Gastroesophageal sphincter (tissue), 4 donors: ENCODE results near the gene HLA-DPA1. TPM values are rescaled to one million over a fixed set of nuclear protein-coding genes. Genes with fewer than 3 reads are reported as not detected.
A peak's percentile ranks its signal among the peaks of the same experiment; 100 is the strongest.

Experiments used
- ATAC-seq: fragments of 150-250 bp; one replicate; pipeline ENCODE4 v1.9.1; 2016; ENCODE audit warnings: mild to moderate bottlenecking, moderate library complexity
- H3K27ac ChIP-seq, 4 donors: fragments of 200-600 bp; sonication (generic) in 3 of 4; 1 replicate in 3 of 4; 2 replicates in 1 of 4; pipeline ENCODE4 v1.5.1; 2016 to 2019
- H3K27me3 ChIP-seq: fragments of 200-600 bp; sonication (generic); one replicate; pipeline ENCODE4 v1.5.1; 2019
- H3K36me3 ChIP-seq, 2 donors: fragments of 200-600 bp; sonication (generic); one replicate each; pipeline ENCODE4 v1.5.1; 2019; ENCODE audit warnings: control low read depth in 1 of 2
- H3K4me1 ChIP-seq, 3 donors: fragments of 200-600 bp; sonication (generic); 1 replicate in 2 of 3; 2 replicates in 1 of 3; pipeline ENCODE4 v1.5.1; 2016 to 2019; ENCODE audit warnings: control low read depth in 2 of 3
- H3K4me3 ChIP-seq, 2 donors: fragments of 200-600 bp; sonication (generic); one replicate each; pipeline ENCODE4 v1.5.1; 2019; ENCODE audit warnings: mild to moderate bottlenecking in 1 of 2, moderate library complexity in 1 of 2
- H3K9me3 ChIP-seq, 3 donors: fragments of 200-600 bp; sonication (generic); one replicate each; pipeline ENCODE4 v1.5.1; 2017 to 2019; ENCODE audit warnings: control low read depth in 2 of 3
- CTCF ChIP-seq, 4 experiments: fragments of 200-600 bp in 2 of 4; fragments of 450-650 bp in 2 of 4; sonication (generic) in 1 of 4; IDR thresholded peaks; one replicate each; pipeline ENCODE4 v1.5.1; 2017 to 2019; ENCODE audit warnings: antibody characterized with exemption in 4 of 4, mild to moderate bottlenecking in 2 of 4, moderate library complexity in 2 of 4
- EP300 ChIP-seq: sonication (generic); formaldehyde crosslinking; IDR thresholded peaks from one replicate; pipeline ENCODE4 v1.6.1; 2017; ENCODE audit warnings: antibody characterized with exemption, mild to moderate bottlenecking
- POLR2A ChIP-seq, 2 donors: fragments of 450-650 bp; IDR thresholded peaks; one replicate each; pipeline ENCODE4 v1.6.1; 2017; ENCODE audit warnings: antibody characterized with exemption in 2 of 2, mild to moderate bottlenecking in 2 of 2, moderate library complexity in 1 of 2
- POLR2AphosphoS5 ChIP-seq: sonication (generic); formaldehyde crosslinking; IDR thresholded peaks from one replicate; pipeline ENCODE4 v1.6.1; 2017; ENCODE audit warnings: antibody characterized with exemption
- WGBS, 2 donors: methylation state at CpG; one replicate each; pipeline ENCODE4 v1.1.5; 2018; ENCODE audit warnings: low coverage in 1 of 2; 5-methylcytosine and 5-hydroxymethylcytosine counted together
- total RNA-seq, 4 donors: library from RNA; depleted of rRNA; stranded (reverse); fragments of >200 nt; gene quantifications; one replicate each; pipeline ENCODE4 v1.1.0, GENCODE V29; 2016

HLA-DPA1 gene
- total RNA-seq, 4 donors from 2014 or later = 20.2 to 125 (median 45.4) TPM

GRCh38 chr6:33015798-33016197, 57.7 kb downstream of the HLA-DPA1 start:
- WGBS, 2 donors = 75 to 77% methylated on average over 11 of the region's 11 CpGs
- Histone ChIP-seq H3K9me3 (no peaks in the 10 kb centered on the region), H3K36me3 (no peaks in the 10 kb centered on the region), H3K4me3 (no peak overlapping the region), H3K27ac (peak overlapping the region in 2 of 4 donors; percentile 28 to 56), H3K27me3 (peaks cover 45% of the 10 kb centered on the region), H3K4me1 (peaks cover 0 to 36% (median 7%) of the 10 kb centered on the region in 3 donors)
- TF ChIP-seq POLR2AphosphoS5 = no peak
- no peak for TF ChIP-seq CTCF (IDR thresholded peaks at IDR 0.05)
- TF ChIP-seq POLR2A (IDR thresholded peaks at IDR 0.05) = no peak
- TF ChIP-seq EP300 = no peak
- no peak for ATAC-seq

GRCh38 chr6:33014841-33015634, 58.4 kb downstream of the HLA-DPA1 start:
- 10 to 15% methylated on average over 5 to 6 of the region's 6 CpGs for WGBS, 2 donors
- Histone ChIP-seq H3K27ac (peak overlapping the region in 3 of 4 donors; percentile 7 to 56 (median 28)), H3K9me3 (no peaks in the 10 kb centered on the region), H3K27me3 (peaks cover 53% of the 10 kb centered on the region), H3K4me3 (no peak overlapping the region), H3K36me3 (no peaks in the 10 kb centered on the region), H3K4me1 (peaks cover 0 to 33% (median 7%) of the 10 kb centered on the region in 3 donors)
- peak; percentile 43 for ATAC-seq
- TF ChIP-seq CTCF (IDR thresholded peaks at IDR 0.05) (peak; percentile 80 to 86 (median 84)), EP300 (no peak)

Other genes starting within 250 kb of the HLA-DPA1 start
- 10 to 100 TPM in 3 of 4 donors, 1 to 10 TPM in 1; 6.9 to 16.0 (median 11.1) TPM for gene TAP2, start 234.9 kb downstream of the HLA-DPA1 start, total RNA-seq
- gene PSMB8, start 229.6 kb downstream of the HLA-DPA1 start, total RNA-seq = 10 to 100 TPM; 20.2 to 49.9 (median 36.7) TPM
- gene TAP1, start 219.9 kb downstream of the HLA-DPA1 start, total RNA-seq = 10 to 100 TPM; 24.6 to 41.8 (median 26.5) TPM
- gene PSMB9, start 219.5 kb downstream of the HLA-DPA1 start, total RNA-seq = 10 to 100 TPM; 12.9 to 19.7 (median 15.8) TPM
- gene HLA-DMB, start 132.6 kb downstream of the HLA-DPA1 start, total RNA-seq = 10 to 100 TPM in 2 of 4 donors, 1 to 10 TPM in 2; 7.3 to 26.0 (median 11.6) TPM
- 10 to 100 TPM in 2 of 4 donors, 1 to 10 TPM in 2; 5.8 to 43.8 (median 15.8) TPM for gene HLA-DMA, start 120.6 kb downstream of the HLA-DPA1 start, total RNA-seq
- gene BRD2, start 105.1 kb downstream of the HLA-DPA1 start, total RNA-seq = 100 to 1,000 TPM; 107 to 154 (median 124) TPM
- 1 to 10 TPM; 1.1 to 4.4 (median 1.8) TPM for gene HLA-DOA, start 64.1 kb downstream of the HLA-DPA1 start, total RNA-seq
- 10 to 100 TPM; 32.1 to 86.3 (median 66.9) TPM for gene HLA-DPB1, start 2.3 kb upstream of the HLA-DPA1 start, total RNA-seq
- gene COL11A2, start 118.8 kb upstream of the HLA-DPA1 start, total RNA-seq = 1 to 10 TPM in 1 of 4 donors, under 1 TPM in 3; 0.35 to 1.4 (median 0.45) TPM
- 10 to 100 TPM; 20.0 to 38.8 (median 28.9) TPM for gene RXRB, start 127.0 kb upstream of the HLA-DPA1 start, total RNA-seq
- 10 to 100 TPM; 54.6 to 79.9 (median 66.4) TPM for gene SLC39A7, start 127.2 kb upstream of the HLA-DPA1 start, total RNA-seq
- gene HSD17B8, start 131.0 kb upstream of the HLA-DPA1 start, total RNA-seq = 10 to 100 TPM in 3 of 4 donors, 1 to 10 TPM in 1; 2.2 to 16.1 (median 12.2) TPM
- 10 to 100 TPM; 12.5 to 23.8 (median 17.7) TPM for gene RING1, start 134.9 kb upstream of the HLA-DPA1 start, total RNA-seq
- gene VPS52, start 198.2 kb upstream of the HLA-DPA1 start, total RNA-seq = 10 to 100 TPM; 18.1 to 45.5 (median 31.5) TPM
- gene RPS18, start 198.4 kb upstream of the HLA-DPA1 start, total RNA-seq = 1,000 to 10,000 TPM; 1,175 to 3,464 (median 2,399) TPM
- 10 to 100 TPM; 12.2 to 23.8 (median 17.3) TPM for gene B3GALT4, start 203.5 kb upstream of the HLA-DPA1 start, total RNA-seq
- 10 to 100 TPM; 26.4 to 39.2 (median 35.6) TPM for gene WDR46, start 215.6 kb upstream of the HLA-DPA1 start, total RNA-seq
- gene PFDN6, start 216.0 kb upstream of the HLA-DPA1 start, total RNA-seq = 10 to 100 TPM; 40.6 to 55.5 (median 50.6) TPM
- gene RGL2, start 225.3 kb upstream of the HLA-DPA1 start, total RNA-seq = 10 to 100 TPM; 53.7 to 83.0 (median 60.7) TPM
- gene TAPBP, start 240.4 kb upstream of the HLA-DPA1 start, total RNA-seq = 100 to 1,000 TPM in 1 of 4 donors, 10 to 100 TPM in 3; 62.9 to 136 (median 69.2) TPM
- 10 to 100 TPM; 19.3 to 20.9 (median 20.1) TPM for gene ZBTB22, start 244.1 kb upstream of the HLA-DPA1 start, total RNA-seq
- 10 to 100 TPM; 29.7 to 49.0 (median 48.1) TPM for gene DAXX, start 249.3 kb upstream of the HLA-DPA1 start, total RNA-seq